OCI-LY7 (cell line): ENCODE measurements around the gene CCDC170. TPM values are rescaled to one million over a fixed set of nuclear protein-coding genes. Genes with fewer than 3 reads are reported as not detected.

Source experiments
- BruUV-seq: library from RNA; stranded (reverse); fragments of 400-500 nt; replicated peaks from 2 replicates; lab custom pipeline; 2021; lab: Mats Ljungman, UMichigan
- CTCF ChIA-PET: fragments of 300-600 bp; sonication (Branson Sonifier 250); formaldehyde crosslinking; loops from one replicate; lab custom pipeline; 2022; ENCODE audit warnings: antibody characterized with exemption; ENCODE audit not compliant: unreplicated experiment; lab: Charles Lee
- POLR2A ChIA-PET: fragments of 300-600 bp; sonication (Branson Sonifier 250); formaldehyde crosslinking; loops from one replicate; lab custom pipeline; 2022; ENCODE audit warnings: antibody characterized with exemption; lab: Charles Lee
- DNase-seq: peaks from one replicate; pipeline ENCODE4 v3.0.0-alpha.2; 2015; ENCODE audit warnings: low spot score
- H2AFZ ChIP-seq: fragments of 200-600 bp; sonication (generic), shearing (Covaris generic); 2 replicates; pipeline ENCODE4 v1.6.1; 2014; ENCODE audit warnings: mild to moderate bottlenecking, antibody characterized with exemption, low read length, moderate library complexity
- H3K27ac ChIP-seq: fragments of 200-600 bp; sonication (generic); 2 replicates; pipeline ENCODE4 v1.5.1; 2014; ENCODE audit warnings: mixed run types, low read depth, mild to moderate bottlenecking, moderate library complexity, low read length, inconsistent platforms; ENCODE audit not compliant: poor library complexity, severe bottlenecking
- H3K36me3 ChIP-seq: fragments of 200-600 bp; sonication (generic); 2 replicates; pipeline ENCODE4 v1.6.1; 2014; ENCODE audit warnings: mild to moderate bottlenecking, antibody characterized with exemption, low read length, moderate library complexity, mixed read lengths; ENCODE audit not compliant: insufficient read depth
- H3K4me1 ChIP-seq: fragments of 200-600 bp; sonication (generic); 2 replicates; pipeline ENCODE4 v1.5.1; 2014; ENCODE audit warnings: mild to moderate bottlenecking, low read length; ENCODE audit not compliant: insufficient read depth, poor library complexity, severe bottlenecking
- H3K4me2 ChIP-seq: fragments of 200-600 bp; sonication (generic); 2 replicates; pipeline ENCODE4 v1.6.1; 2014; ENCODE audit warnings: mild to moderate bottlenecking, low read length
- H3K4me3 ChIP-seq: fragments of 200-600 bp; sonication (generic); 2 replicates; pipeline ENCODE4 v1.5.1; 2014; ENCODE audit warnings: mild to moderate bottlenecking, low read depth, low read length; ENCODE audit not compliant: poor library complexity, severe bottlenecking
- H3K79me2 ChIP-seq: fragments of 200-600 bp; sonication (generic); 2 replicates; pipeline ENCODE4 v1.6.1; 2016; ENCODE audit warnings: low read depth, mild to moderate bottlenecking, low read length, moderate library complexity, mixed read lengths; ENCODE audit not compliant: insufficient read depth
- H3K9me2 ChIP-seq: fragments of 200-600 bp; sonication (generic); 2 replicates; pipeline ENCODE4 v1.6.1; 2016; ENCODE audit warnings: mild to moderate bottlenecking, low read length, mixed read lengths; ENCODE audit not compliant: insufficient read depth
- H3K9me3 ChIP-seq: fragments of 200-600 bp; sonication (generic); 2 replicates; pipeline ENCODE4 v1.6.1; 2014; ENCODE audit warnings: mild to moderate bottlenecking, mixed run types, low read length, mixed read lengths
- H4K20me1 ChIP-seq: fragments of 200-600 bp; sonication (generic); 2 replicates; pipeline ENCODE4 v1.6.1; 2014; ENCODE audit warnings: mild to moderate bottlenecking, antibody characterized with exemption, low read length, moderate library complexity, mixed read lengths; ENCODE audit not compliant: insufficient read depth
- EZH2phosphoT487 ChIP-seq: fragments of 200-600 bp; sonication (generic); IDR thresholded peaks from 2 replicates; pipeline ENCODE4 v1.6.1; 2018; ENCODE audit warnings: low read depth, borderline replicate concordance, mild to moderate bottlenecking, mixed run types, antibody characterized with exemption, low read length, moderate library complexity, mixed read lengths
- intact Hi-C: fragments of 100-400 bp; cut with micrococcal nuclease; formaldehyde crosslinking; loops from one replicate; pipeline ENCODE4 v1.10.0; 2022; ENCODE audit not compliant: unreplicated experiment
- total RNA-seq, 2 experiments: library from RNA; depleted of rRNA in 1 of 2; stranded (reverse); fragments of >200 nt in 1 of 2; shearing (Covaris generic) in 1 of 2; gene quantifications; 2 replicates each; pipeline ENCODE4 v1.2.3, GENCODE V29; 2014 to 2022
- TF ChIP-seq, protein P1 (sequence below): fragments of 200-600 bp; sonication (generic); conservative IDR thresholded peaks from 2 replicates; pipeline ENCODE4 v1.5.1; 2014; ENCODE audit warnings: mild to moderate bottlenecking, antibody characterized with exemption, low read length, moderate library complexity, mixed read lengths

CCDC170 gene
- total RNA-seq, 2 experiments from 2014 or later = not detected

DNA sequence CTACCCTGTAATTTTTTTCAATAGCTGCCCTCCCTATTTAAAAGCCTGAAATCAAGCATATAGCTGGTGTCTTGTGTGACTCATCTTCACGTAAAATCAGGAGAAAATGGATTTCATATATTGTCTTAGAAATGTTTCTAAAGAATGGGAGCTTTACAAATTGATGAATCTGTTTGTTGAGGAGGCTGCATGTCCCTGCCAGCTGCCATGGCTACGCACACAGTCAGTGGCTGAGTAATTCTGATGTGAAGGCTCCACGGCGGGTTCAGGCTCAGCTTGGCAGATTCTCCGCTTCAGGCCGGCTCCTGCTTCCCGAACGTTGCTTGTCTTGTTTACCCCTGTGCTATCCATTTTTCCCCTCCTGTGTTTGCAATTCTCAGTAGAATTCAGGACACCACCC, 82.8 kb downstream of the CCDC170 start:
- TF ChIP-seq EZH2phosphoT487 = no peak
- TF ChIP-seq, protein P1, sequence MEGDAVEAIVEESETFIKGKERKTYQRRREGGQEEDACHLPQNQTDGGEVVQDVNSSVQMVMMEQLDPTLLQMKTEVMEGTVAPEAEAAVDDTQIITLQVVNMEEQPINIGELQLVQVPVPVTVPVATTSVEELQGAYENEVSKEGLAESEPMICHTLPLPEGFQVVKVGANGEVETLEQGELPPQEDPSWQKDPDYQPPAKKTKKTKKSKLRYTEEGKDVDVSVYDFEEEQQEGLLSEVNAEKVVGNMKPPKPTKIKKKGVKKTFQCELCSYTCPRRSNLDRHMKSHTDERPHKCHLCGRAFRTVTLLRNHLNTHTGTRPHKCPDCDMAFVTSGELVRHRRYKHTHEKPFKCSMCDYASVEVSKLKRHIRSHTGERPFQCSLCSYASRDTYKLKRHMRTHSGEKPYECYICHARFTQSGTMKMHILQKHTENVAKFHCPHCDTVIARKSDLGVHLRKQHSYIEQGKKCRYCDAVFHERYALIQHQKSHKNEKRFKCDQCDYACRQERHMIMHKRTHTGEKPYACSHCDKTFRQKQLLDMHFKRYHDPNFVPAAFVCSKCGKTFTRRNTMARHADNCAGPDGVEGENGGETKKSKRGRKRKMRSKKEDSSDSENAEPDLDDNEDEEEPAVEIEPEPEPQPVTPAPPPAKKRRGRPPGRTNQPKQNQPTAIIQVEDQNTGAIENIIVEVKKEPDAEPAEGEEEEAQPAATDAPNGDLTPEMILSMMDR = no peak
- Histone ChIP-seq H3K36me3 (no peaks in the 10 kb centered on the region), H3K4me2 (no peak overlapping the region), H3K79me2 (no peaks in the 10 kb centered on the region), H4K20me1 (no peaks in the 10 kb centered on the region), H3K4me3 (no peak overlapping the region), H3K9me2 (no peaks in the 10 kb centered on the region), H3K4me1 (no peaks in the 10 kb centered on the region), H2AFZ (no peak overlapping the region), H3K9me3 (no peaks in the 10 kb centered on the region), H3K27ac (no peak overlapping the region)
- ChIA-PET CTCF (no interaction called here), POLR2A (interaction anchor here (0.6 to 1.1 kb wide), 3 partner anchors 14 to 161 kb away, joined by 3 to 5 read pairs (median 5); no protein-coding TSS in a partner anchor)
- intact Hi-C loops = no loop called here
- no peak for DNase-seq
- no TSS peak for BruUV-seq

DNA sequence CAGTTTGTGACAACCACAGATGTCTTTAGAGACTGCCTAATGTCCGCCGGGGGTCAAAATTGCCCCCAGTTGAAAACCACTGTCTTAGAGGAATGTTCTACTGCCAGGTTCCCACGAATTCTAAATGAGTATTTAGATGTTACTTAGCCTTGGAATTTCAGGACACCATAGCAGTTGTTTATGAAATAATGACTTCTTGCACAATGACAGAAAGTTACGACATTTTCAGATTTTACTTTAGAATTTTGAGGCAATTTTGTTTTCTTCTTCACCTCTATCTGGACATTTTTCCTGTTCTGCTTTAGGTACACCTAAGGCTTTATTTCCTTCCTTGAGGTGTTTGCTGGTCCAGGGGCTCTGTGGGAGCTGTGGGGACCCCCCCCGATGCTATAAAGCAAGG, 83.4 kb downstream of the CCDC170 start:
- no peak for DNase-seq
- H3K9me3 ChIP-seq = no peaks in the 10 kb centered on the region
- ChIA-PET CTCF (no interaction called here), POLR2A (no interaction called here)
- no TSS peak for BruUV-seq
- no peak for TF ChIP-seq EZH2phosphoT487
- TF ChIP-seq, protein P1 = no peak
- H3K9me2 ChIP-seq = no peaks in the 10 kb centered on the region
- no peak overlapping the region for H3K27ac ChIP-seq
- no peaks in the 10 kb centered on the region for H3K4me1 ChIP-seq
- H3K36me3 ChIP-seq = no peaks in the 10 kb centered on the region
- H3K79me2 ChIP-seq = no peaks in the 10 kb centered on the region
- intact Hi-C loops = no loop called here
- H3K4me2 ChIP-seq = no peak overlapping the region
- H4K20me1 ChIP-seq = no peaks in the 10 kb centered on the region
- H3K4me3 ChIP-seq = no peak overlapping the region
- no peak overlapping the region for H2AFZ ChIP-seq

DNA sequence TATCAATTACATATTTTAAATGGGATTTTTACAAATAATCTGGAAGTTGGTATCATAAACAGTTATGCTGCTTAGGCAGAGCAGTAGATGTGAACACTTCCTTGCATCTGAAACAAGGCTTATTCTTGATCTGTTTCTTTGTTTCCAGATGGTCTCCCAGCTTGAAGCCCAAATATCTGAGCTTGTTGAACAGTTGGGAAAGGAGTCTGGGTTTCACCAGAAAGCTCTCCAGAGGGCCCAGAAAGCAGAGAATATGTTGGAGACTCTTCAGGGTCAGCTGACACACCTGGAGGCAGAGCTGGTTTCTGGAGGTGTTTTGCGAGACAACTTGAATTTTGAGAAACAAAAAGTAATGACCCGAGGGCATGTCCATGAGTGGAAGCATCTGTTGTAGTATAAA, 91.9 kb downstream of the CCDC170 start:
- no TSS peak for BruUV-seq

More for the DNA sequence above, 91.9 kb downstream of the CCDC170 start:
- no peak for DNase-seq
- TF ChIP-seq, protein P1 = no peak
- no peak for TF ChIP-seq EZH2phosphoT487
- ChIA-PET POLR2A (interaction anchor here (1.0 kb wide), 1 partner anchor 34 kb away, joined by 9 read pairs; no protein-coding TSS in a partner anchor), CTCF (no interaction called here)
- Histone ChIP-seq H4K20me1 (no peaks in the 10 kb centered on the region), H3K9me2 (no peaks in the 10 kb centered on the region), H3K9me3 (no peaks in the 10 kb centered on the region), H3K4me3 (no peak overlapping the region), H3K79me2 (no peaks in the 10 kb centered on the region), H3K4me2 (no peak overlapping the region), H3K4me1 (no peaks in the 10 kb centered on the region), H3K36me3 (no peaks in the 10 kb centered on the region), H2AFZ (no peak overlapping the region), H3K27ac (no peak overlapping the region)
- intact Hi-C loops = no loop called here
